COLO668 (cell line): ENCODE results near the gene ANKMY2.
"Not testable (repeated sequence)": the region's sequence is repeated elsewhere in the genome, so short reads cannot be mapped to it uniquely, and the experiment has no call there.

Experiments
- DNase-seq: peaks from one replicate; lab custom pipeline; 2025; ENCODE audit not compliant: unreplicated experiment; lab: John Stamatoyannopoulos, UW

Gene ANKMY2

DNA sequence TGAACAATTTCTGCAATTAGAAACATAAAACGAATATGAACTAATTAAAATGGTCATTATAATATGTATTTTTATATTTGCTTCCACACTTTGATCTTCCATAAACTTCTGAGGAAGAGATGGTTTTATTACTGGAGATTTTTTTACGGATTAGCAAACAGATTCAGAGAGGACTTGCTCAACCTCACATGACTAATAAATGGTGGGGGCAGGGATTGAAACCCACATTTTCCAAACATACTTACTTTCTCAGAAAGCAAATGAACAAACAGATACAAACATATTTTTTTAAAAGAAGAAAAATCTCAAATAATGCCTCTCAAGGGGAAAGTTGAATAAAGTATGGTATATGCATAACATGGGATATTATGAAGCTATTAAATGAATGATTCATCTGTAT, 18.3 kb downstream of the ANKMY2 start:
- DNase-seq: no peak

DNA sequence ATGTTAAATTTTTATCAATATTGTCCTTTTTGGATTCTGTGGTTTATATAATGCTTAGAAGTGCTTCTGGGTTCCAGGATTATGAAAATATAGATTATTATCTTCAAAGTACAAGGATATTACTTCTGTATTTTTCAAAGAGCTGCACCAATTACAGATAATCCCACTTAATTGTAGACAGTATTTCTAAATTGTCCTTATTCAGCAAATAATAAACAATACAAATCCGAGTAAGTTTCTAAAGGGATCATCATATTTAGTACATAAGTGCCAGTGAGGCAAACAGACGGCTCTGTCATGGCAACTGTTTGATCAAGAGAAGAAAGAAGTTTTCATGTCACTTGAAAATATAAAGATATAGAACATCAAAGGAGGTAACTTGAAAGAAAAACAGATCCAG, 19.2 kb downstream of the ANKMY2 start:
- DNase-seq: no peak

DNA sequence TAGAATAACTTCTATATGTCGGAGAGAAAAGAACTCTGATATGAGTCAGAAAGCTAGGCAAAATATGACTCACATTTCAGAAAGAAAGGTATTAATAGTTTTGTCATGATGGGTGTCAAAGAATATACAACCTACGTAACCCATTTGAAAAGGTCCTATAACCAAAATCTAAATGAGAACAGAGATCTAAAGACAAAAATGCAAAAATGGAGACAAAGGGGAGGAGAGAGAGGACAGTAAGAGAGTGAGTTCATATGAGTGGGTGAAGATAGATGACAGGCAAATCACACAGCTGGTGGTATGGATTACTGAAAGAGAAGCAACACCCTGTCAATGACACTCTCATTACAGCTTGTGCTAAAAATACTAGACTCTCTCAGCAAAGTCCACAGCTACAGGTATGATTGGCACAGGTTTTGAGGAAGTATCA, 25.6 kb downstream of the ANKMY2 start:
- no peak for DNase-seq

DNA sequence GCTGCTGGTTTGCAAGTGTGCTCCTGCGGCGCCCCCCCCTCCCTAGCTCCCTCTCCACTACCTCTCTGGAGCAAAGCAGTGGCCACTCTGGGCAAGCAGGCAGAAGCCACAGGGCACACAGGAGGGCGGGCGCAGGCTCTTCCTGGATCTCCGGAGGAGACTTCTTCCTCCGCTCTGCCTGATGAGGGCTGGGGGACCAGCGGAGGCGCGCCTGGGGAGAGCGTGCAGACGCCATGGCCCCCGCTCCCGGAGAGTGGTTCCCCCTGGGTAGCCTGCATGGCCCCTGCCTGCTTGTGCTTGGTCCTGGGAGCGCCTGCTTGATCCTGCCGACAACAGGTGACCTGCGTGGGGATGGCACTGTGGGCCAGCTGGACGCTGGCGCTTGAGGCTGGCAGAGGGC, 29.0 kb downstream of the ANKMY2 start:
- no peak for DNase-seq

DNA sequence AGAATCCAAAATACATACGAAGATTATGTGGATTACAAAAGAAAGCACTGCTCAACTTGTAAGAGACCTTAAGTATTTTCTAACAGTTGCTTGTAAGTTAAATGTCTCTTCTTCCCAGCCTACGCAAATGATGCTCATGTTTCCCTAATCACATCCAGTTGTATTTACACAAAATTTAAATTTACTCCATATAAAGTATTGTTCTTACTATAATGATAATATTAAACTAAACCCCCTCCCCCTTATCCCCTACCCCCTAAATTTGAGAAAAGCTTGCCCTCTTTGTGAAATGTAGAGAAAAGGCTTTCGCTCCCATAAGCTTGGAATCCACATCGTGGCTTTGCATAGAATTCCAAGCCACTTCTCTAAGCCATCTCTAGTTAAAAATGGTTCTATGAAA, 29.4 kb downstream of the ANKMY2 start:
- no peak for DNase-seq

DNA sequence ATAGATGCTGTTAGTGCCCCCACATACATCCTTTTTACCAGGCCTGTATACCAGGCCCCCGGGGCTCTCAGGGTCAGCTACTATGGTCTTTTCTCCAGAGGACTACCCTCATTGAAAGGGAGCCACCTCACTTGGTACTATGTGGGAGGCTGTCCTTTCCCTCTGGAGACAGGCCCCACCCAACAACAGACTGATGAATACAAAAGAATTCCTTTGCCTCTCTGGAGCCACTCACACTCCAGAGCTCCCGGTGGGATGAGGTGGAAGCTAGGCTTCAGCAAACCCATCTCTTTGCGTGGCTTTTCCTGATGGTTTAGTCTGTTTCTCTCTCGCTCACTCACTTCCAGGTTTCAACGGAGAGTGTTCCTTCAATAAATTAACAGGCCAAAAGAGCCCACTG, 30.3 kb downstream of the ANKMY2 start:
- no peak for DNase-seq

DNA sequence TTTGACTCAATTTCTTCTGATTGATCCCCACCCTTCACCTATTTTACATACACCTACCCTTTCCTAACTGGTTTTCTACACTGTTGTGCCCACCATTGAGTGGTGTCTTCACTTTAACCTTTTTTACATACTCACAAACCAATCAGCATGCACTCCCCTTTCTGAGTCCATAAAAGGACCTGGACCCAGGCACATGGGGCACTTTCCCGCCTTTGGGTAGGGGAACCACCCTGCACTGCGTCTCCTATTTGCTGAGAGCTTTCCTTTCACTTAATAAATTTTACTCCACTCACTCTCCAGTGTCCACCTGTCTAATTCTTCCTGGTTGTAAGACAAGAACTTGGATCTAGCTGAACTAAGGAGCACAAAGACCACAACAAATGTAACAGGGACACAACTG, 33.8 kb downstream of the ANKMY2 start:
- no peak for DNase-seq

DNA sequence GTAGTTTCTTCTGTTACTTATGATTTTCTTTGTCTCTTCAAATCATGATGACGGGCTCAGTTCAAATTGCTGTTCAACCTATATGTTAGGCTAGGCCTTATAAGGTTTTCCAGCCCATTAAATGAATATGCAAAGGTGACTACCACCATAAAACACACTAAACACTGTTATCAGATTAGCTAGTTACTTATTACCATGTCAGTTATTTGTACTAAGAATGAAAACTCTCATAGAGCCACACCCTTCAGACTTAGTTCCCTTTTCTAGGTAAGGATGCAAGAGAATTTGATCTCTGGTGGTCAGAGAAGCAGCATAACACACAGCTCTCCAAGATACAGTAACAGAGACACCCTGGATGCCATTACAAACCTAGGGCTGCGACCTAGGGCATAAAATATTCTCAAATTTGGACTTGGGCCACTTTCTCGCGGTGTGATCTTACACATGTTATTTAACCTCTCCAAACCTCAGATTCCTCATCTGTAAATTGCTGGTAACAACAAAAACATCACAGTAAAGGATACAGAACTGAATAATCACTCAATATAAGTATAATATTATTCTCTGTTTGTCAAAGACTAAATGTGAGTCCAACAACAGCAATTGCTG, 35.6 kb downstream of the ANKMY2 start:
- DNase-seq: no peak

DNA sequence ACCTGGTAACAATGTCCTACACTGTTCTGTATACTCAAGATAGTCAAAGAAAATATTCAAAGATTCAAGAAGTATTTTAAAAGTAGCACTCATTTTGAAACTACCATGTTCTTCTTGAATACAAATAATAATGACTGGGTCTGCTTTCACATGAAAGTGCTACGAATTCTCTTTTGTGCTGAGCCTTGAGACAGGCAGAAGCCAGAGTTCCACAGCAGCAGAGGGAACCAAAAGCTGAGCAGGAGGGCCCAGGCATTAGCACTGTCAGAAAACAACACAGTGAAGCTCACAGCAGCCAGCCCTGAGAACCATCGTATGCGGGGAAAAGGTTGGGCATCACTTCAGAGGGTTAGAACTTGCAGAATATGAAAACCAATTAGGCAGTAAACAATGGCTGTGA, 38.9 kb downstream of the ANKMY2 start:
- DNase-seq: no peak

DNA sequence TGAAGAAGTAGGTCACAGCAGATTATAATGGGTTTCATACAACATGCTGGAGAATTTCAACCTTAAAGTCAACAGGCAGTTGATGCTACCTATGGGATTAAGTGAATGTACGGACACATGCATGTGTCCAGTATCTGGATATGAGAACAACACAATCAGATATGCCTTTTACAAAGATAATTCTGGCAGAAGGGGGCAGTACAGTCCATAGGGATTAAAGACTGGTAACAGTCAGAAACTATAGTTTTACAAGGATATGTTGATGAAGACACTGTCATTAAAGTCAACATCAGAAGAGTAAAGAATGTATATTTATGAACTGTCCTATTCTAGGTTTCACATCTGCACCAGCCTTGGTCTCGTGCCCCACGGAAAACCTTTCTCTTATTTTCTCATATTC, 41.5 kb downstream of the ANKMY2 start:
- DNase-seq: no peak

DNA sequence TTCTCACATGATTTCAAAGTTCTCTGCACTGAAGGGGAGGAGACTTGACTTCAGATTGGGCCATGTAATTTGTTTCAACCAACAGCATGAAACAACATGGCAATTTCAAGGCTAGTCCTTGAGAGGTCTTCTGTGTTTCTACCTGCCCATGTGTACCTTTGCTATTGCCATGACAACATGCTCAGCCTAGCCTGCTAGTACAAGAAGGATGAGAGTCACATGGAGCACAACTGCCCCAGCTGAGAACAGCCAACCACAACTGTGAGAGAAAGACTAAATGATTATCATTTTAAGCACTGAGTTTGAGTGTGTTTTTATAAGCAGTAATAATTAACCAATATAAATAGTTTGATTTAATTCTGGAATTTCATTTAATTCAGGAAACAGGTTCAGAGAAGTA, 41.9 kb downstream of the ANKMY2 start:
- DNase-seq: no peak

DNA sequence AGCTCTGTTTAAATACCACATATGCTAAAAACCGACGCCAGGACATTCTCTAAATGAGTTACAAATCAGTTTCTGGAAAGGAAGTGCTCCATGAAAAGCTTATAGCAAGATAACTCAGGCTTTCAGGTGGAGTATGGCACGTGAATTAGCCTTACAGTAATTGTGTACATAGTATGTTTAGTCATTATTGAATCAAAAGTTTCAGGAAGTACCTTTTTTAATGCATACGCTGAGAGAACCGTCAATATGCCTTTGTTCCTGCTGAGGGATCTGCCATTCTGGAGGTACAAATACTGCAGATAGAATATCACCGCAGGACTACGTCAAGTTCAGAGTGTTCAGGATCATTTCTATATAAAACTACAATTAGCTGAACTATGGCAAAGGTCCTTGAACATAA, 45.7 kb downstream of the ANKMY2 start:
- no peak for DNase-seq

DNA sequence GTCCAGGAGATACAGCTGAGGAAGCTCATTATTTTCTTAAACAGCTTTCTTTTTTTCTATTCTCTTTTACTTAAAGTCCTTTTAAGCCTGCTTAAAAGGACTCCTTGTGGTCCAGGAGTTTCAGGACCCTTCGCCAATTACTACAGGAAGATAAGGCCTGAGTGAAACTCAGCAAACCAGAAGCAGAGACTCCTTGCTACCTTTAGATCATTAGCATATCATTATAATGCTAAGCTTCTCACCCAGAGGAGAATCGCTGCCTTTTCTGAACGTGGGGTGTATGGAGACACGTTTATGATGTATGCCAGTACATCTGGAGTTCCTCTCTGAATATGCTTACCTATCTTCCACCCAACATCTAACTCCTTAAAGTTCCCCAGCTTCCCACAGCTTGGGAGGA, 47.5 kb downstream of the ANKMY2 start:
- no peak for DNase-seq

DNA sequence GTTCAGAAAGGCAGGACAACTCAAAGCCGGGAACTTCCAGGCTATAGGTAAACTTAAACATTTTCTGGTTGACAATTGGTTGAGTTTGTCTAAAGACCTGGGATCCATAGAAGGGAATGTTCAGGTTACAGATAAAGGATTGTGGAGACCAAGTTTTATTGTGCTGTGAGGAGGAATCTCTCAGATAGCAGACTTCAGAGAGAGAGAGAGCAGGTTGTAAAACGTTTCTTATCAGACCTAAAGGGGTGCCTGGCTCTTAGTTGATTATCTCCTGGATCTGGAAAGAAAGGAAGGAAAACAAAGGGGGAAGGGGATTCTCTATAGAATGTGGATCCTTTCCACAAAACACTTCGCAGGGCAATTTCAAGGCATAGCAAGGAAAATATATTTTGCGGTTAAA, 50.0 kb downstream of the ANKMY2 start:
- DNase-seq: not testable (repeated sequence)

DNA sequence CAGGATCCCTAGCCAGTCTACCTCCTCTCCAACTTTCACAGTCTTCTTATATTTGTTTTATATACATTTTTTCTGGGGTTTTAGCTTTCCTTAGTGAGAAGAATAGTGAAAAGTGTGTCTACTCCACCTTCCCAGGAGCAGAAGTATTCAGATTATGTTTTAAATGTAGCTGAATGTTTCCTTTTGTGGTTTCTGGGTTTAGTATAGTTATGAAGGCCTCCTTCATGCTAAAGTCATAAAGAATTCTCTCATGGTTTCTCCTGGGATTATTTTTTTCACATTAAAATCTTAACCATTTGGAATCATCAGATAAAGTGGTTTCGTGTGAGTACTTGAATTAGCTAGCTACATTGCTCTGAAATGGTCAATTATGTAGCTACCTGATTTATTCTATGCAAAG, 50.9 kb downstream of the ANKMY2 start:
- DNase-seq: no peak

DNA sequence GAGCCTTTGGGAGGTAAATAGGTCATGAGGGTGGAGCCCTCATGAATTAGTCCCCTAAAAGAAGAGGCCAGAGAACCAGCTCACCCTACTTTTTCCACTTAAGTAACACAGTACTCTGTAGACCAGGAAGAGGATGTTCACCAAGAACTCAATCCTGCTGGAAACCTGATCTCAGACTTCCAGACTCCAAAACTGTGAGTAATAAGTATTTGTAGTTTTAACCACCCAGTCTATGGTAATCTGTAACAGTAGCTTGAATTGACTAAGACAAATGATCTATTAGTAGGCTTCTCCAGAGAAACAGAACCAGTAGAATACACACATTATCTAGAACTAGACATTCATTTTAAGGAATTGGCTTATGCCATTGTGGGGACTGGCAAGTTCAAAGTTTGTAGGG, 51.5 kb downstream of the ANKMY2 start:
- no peak for DNase-seq

DNA sequence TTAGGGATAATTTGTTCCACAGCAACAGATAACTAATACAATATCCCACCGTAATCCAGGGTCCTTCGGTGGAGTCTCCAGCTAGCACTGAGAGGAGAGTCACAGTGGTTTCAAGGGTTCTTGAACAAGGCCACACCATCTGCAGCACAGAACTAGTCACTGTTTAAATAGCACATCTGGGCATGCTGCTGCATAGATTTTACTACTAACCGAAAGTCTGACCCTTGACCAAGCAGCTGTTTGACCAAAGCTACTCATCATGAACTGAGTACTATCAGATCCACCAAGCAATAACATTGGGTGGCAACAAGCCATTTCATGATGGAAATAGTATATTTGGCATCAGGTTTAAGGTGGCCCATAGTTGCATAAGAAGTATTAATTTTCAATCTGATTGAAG, 53.2 kb downstream of the ANKMY2 start:
- DNase-seq: no peak

DNA sequence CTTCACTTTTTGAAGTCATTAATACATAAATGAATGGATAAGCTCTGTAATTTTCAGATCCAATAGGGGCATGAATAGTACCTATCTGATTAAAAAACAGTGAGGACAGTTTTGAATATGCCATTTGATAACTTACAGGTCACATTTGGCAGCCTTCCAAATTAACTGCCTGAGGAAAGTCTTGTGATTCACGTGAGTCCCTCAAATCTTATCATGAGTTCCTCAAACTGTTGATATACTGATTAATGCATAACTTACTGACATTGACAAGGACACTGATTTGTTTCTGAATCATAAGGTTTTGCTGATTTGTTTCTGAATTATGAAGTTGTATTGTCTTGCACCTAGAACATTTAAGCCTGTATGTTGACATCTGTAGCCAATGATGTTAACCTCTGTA, 55.1 kb downstream of the ANKMY2 start:
- no peak for DNase-seq

DNA sequence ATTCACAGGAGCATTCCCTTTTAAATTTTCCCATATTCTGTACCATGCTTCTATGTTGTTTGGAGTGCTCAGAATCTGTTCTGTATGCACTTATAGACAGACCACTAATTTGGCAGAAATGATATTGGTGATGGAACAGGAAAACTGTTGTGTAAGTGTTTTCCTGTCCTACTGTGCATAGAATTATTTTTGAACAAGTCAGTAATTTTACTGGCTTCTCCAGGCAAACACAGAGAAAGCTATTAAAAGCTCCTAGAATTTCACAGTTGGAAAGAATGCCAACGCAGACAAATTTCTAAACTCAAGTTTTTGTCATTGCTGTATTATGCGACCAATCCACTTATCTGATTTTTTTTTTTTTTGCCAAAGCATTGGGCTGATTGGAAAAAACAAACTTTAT, 55.7 kb downstream of the ANKMY2 start:
- DNase-seq: no peak

DNA sequence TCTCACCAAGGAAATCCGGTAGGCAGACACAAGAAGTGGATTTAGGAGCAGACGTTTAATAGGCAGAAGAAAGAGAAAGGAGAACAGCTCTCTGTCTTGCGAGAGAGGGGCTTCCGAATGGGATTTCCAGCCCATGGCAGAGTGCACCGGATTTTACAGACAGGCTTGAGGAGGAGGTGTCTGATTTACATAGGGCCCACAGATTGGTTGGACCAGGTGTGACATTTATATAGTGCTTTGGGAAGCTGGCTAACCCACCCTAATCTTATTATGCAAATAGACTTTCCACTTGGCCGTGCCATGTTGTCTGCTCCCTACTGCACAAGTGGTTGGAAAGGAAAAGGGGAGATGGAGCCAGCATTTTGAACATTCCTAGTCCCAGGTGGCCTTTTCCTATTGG, 57.8 kb downstream of the ANKMY2 start:
- DNase-seq: no peak

DNA sequence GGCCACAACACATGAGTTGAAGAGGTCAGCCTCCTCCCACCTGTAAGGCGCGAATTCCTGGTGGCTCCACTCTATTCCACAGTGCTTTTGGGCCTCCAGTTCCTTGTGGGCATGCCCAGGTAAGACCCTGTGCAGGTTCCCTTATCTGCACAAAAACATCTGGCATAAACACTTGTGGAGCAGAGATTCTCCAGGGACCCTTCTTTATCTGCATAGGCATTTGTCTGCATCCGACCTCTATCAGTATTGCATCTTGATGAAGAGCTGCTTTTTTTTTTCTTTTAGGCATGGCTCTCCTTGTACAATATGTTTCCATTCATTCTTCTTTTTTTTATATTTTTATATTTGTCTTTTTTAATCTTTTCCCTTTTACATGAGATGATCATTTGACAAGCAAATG, 58.4 kb downstream of the ANKMY2 start:
- no peak for DNase-seq

DNA sequence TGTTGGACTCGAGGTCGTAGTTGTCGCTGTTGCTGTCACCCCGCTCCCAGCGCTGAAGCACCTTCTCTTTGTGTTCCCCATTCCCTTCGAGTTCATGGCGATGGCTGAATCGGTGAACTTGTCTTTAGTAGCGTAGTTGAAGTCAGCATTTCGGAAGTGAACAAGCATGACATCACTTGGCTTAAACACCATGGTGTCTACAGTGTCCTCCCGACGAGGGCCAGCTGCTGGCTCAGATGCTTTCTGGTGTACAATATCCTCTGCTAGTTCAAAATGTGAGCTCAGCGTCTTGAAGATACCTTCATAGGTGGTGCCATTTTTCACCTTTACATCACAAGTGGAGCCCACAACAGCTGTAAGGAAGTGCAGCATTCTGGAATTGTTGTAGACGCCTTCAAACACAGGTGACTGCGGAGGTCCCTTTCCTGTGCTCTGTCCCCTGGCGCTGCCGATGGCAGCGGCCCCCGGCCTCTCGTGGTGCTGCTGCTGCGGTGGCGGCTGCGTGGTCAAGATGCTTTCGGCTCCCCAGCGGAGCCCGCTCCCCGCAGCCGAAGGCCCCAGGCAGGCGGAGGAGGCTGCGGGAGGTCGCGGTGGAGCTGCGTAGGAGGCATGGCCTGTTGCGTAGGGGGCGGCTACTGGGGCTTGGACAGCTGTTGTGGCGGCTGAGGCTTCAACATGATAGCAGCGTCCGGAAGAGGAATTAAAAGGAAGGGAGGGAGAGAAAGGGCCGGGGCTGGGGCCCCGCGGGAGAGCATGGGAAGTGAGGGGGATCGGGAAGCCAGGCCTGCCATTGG, 59.3 kb downstream of the ANKMY2 start:
- DNase-seq: no peak

DNA sequence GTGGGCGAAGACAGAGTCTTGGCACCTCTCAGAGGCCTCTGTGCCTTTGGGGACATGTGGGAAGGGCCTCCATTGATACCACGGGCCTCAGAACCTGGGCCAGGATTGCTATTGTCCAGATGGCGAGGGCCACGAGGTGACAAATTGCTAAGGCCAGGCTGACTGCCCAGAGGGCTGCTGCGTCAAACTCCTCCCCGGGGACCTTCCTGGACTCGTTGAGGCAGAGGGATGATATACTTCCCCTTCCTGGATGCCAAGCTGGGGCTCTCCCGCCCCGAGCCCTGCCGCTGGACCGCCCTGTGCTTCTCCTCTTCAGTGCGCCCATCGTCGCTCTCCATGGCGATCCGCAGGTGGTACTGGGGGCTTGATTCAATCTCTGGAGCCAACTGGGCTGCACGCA, 60.0 kb downstream of the ANKMY2 start:
- no peak for DNase-seq
